WTC11 (cell line): ENCODE data around the gene CDC20. TPM values are rescaled to one million over a fixed set of nuclear protein-coding genes. Genes with fewer than 3 reads are reported as not detected.

Source experiments
- ATAC-seq: fragments of 200-7000 bp; cut with Tn5 transposase; 2 replicates; pipeline ENCODE4 v1.10.0; 2021; ENCODE audit warnings: mild to moderate bottlenecking, moderate library complexity
- CTCF ChIA-PET: fragments of 300-600 bp; sonication (Branson Sonifier 250); formaldehyde crosslinking; loops from one replicate; lab custom pipeline; 2021; ENCODE audit warnings: antibody characterized with exemption; lab: Charles Lee
- POLR2A ChIA-PET: fragments of 350-600 bp; sonication (Branson Sonifier 250); formaldehyde crosslinking; loops from one replicate; lab custom pipeline; 2021; ENCODE audit warnings: antibody characterized with exemption; lab: Charles Lee
- DNase-seq: peaks from one replicate; pipeline ENCODE4 v3.0.0; 2021; ENCODE audit warnings: low spot score
- H3K27ac Mint-ChIP-seq: 2 replicates; pipeline ENCODE4 v1.8.0; 2021; ENCODE audit warnings: mixed read lengths
- H3K27me3 Mint-ChIP-seq: 2 replicates; pipeline ENCODE4 v1.8.0; 2021; ENCODE audit warnings: low read depth, mild to moderate bottlenecking, moderate library complexity, mixed read lengths
- H3K36me3 Mint-ChIP-seq: 2 replicates; pipeline ENCODE4 v1.8.0; 2021; ENCODE audit warnings: mixed read lengths
- H3K4me1 Mint-ChIP-seq: 2 replicates; pipeline ENCODE4 v1.8.0; 2022; ENCODE audit warnings: mixed read lengths
- H3K4me3 Mint-ChIP-seq: 2 replicates; pipeline ENCODE4 v1.8.0; 2021; ENCODE audit warnings: mild to moderate bottlenecking, moderate library complexity, mixed read lengths
- H3K9me3 Mint-ChIP-seq: 2 replicates; pipeline ENCODE4 v1.8.0; 2021; ENCODE audit warnings: mixed read lengths
- ATF1 ChIP-seq: sonication (generic); formaldehyde crosslinking; IDR thresholded peaks from 2 replicates; pipeline ENCODE4 v1.8.1; 2023; ENCODE audit warnings: mild to moderate bottlenecking, moderate library complexity, missing genetic modification reagents
- EMX1 ChIP-seq: fragments of 250-450 bp; sonication (Bioruptor Pico); IDR thresholded peaks from 2 replicates; pipeline ENCODE4 v1.8.0; 2021; ENCODE audit warnings: mild to moderate bottlenecking
- GABPB1 ChIP-seq: sonication (generic); formaldehyde crosslinking; IDR thresholded peaks from 2 replicates; pipeline ENCODE4 v1.8.1; 2023; ENCODE audit warnings: mild to moderate bottlenecking, missing genetic modification reagents
- IRF2 ChIP-seq: sonication (generic); formaldehyde crosslinking; IDR thresholded peaks from 2 replicates; pipeline ENCODE4 v1.8.0; 2022; ENCODE audit warnings: low read depth, missing genetic modification reagents, borderline replicate concordance
- KAT7 ChIP-seq: sonication (generic); formaldehyde crosslinking; IDR thresholded peaks from 2 replicates; pipeline ENCODE4 v1.8.1; 2023; ENCODE audit warnings: missing genetic modification reagents, mild to moderate bottlenecking, borderline replicate concordance
- MXD4 ChIP-seq: fragments of 250-450 bp; sonication (Bioruptor Pico); IDR thresholded peaks from 2 replicates; pipeline ENCODE4 v1.8.0; 2021; ENCODE audit warnings: mild to moderate bottlenecking, moderate library complexity, borderline replicate concordance
- NFE2L1 ChIP-seq: sonication (generic); formaldehyde crosslinking; IDR thresholded peaks from 2 replicates; pipeline ENCODE4 v1.8.1; 2023; ENCODE audit warnings: missing genetic modification reagents
- NR1H2 ChIP-seq: sonication (generic); formaldehyde crosslinking; IDR thresholded peaks from 2 replicates; pipeline ENCODE4 v1.9.0; 2021; ENCODE audit warnings: mild to moderate bottlenecking, moderate library complexity, missing genetic modification reagents
- SP1 ChIP-seq: sonication (generic); formaldehyde crosslinking; conservative IDR thresholded peaks from 2 replicates; pipeline ENCODE4 v1.8.1; 2022; ENCODE audit warnings: missing genetic modification reagents
- TCF7 ChIP-seq: sonication (generic); formaldehyde crosslinking; IDR thresholded peaks from 2 replicates; pipeline ENCODE4 v1.8.0; 2022; ENCODE audit warnings: mild to moderate bottlenecking, low read depth, missing genetic modification reagents, moderate library complexity
- TEAD1 ChIP-seq: sonication (generic); formaldehyde crosslinking; IDR thresholded peaks from 2 replicates; pipeline ENCODE4 v1.8.0; 2022; ENCODE audit warnings: mild to moderate bottlenecking, missing genetic modification reagents
- TEAD4 ChIP-seq: sonication (generic); formaldehyde crosslinking; IDR thresholded peaks from 2 replicates; pipeline ENCODE4 v1.8.0; 2022; ENCODE audit warnings: mild to moderate bottlenecking, missing genetic modification reagents
- ZNF317 ChIP-seq: sonication (generic); formaldehyde crosslinking; IDR thresholded peaks from 2 replicates; pipeline ENCODE4 v1.8.1; 2023; ENCODE audit warnings: low read depth, mild to moderate bottlenecking, moderate library complexity, missing genetic modification reagents, borderline replicate concordance
- ZNF416 ChIP-seq: fragments of 250-450 bp; sonication (Bioruptor Pico); IDR thresholded peaks from 2 replicates; pipeline ENCODE4 v1.9.0; 2021; ENCODE audit warnings: mild to moderate bottlenecking, inconsistent platforms
- total RNA-seq: library from RNA; stranded (reverse); gene quantifications from 3 replicates; pipeline ENCODE4 v1.2.3, GENCODE V29; 2021
- TF ChIP-seq, protein P1 (sequence below): sonication (generic); formaldehyde crosslinking; IDR thresholded peaks from 2 replicates; pipeline ENCODE4 v1.8.0; 2023; ENCODE audit warnings: missing genetic modification reagents
- TF ChIP-seq, protein P2 (sequence below): sonication (generic); formaldehyde crosslinking; IDR thresholded peaks from 2 replicates; pipeline ENCODE4 v1.8.0; 2022; ENCODE audit warnings: mild to moderate bottlenecking, missing genetic modification reagents
- TF ChIP-seq, protein P3 (sequence below): sonication (generic); formaldehyde crosslinking; IDR thresholded peaks from 2 replicates; pipeline ENCODE4 v1.8.1; 2022; ENCODE audit warnings: low read depth, mild to moderate bottlenecking, moderate library complexity, missing genetic modification reagents, borderline replicate concordance
- TF ChIP-seq, protein P4 (sequence below): sonication (generic); formaldehyde crosslinking; IDR thresholded peaks from 2 replicates; pipeline ENCODE4 v1.8.0; 2023; ENCODE audit warnings: missing genetic modification reagents, mild to moderate bottlenecking, borderline replicate concordance
- TF ChIP-seq, protein P5 (sequence below): sonication (generic); formaldehyde crosslinking; IDR thresholded peaks from 2 replicates; pipeline ENCODE4 v1.8.0; 2022; ENCODE audit warnings: mild to moderate bottlenecking, missing genetic modification reagents

Gene CDC20
- total RNA-seq, 1 experiment from 2014 or later = 280 TPM

DNA sequence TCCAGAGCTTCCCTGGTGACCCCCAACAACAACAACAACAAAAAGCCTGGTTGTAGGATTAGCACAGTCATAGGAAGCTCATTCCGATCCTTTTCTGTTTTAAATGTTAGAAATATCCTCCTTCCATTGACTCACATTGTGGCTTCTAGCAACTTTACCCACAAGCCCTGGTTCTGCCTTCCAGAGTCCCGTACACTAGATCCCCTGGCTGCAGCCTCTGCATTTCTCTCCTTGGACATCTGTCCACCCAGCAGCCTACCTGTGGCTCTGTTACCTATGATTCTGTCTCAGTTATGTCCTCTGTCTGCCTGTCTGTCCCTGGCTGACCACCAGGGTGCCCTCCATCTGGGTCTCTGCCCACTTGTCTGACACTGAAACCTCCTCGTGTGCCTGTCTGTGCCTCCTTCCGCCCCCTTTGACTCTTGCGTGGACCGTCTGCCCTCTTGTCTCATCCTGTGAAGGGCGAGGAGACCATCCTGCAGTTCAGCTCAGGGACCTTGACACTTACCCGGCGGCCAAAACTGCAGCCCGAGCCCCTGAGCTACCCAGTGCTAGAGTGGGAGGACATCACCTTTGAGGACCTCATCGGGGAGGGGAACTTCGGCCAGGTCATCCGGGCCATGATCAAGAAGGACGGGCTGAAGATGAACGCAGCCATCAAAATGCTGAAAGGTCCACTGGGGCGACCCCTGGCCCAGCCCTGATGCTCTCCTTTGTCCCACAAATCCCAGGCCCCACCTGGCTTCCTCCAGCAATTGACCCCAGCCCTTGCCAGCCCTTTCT lies 41.9 kb upstream of the CDC20 start (continued):
- TF ChIP-seq, protein P1, sequence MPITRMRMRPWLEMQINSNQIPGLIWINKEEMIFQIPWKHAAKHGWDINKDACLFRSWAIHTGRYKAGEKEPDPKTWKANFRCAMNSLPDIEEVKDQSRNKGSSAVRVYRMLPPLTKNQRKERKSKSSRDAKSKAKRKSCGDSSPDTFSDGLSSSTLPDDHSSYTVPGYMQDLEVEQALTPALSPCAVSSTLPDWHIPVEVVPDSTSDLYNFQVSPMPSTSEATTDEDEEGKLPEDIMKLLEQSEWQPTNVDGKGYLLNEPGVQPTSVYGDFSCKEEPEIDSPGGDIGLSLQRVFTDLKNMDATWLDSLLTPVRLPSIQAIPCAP (CRISPR knock-in tag) = no peak
- TF ChIP-seq ZNF416 (CRISPR knock-in tag) (no peak), TEAD1 (no peak), GABPB1 (no peak), MXD4 (no peak), NR1H2 (CRISPR knock-in tag) (no peak), ATF1 (CRISPR knock-in tag) (no peak), TCF7 (CRISPR knock-in tag) (no peak), NFE2L1 (CRISPR knock-in tag) (no peak), SP1 (no peak), ZNF317 (CRISPR knock-in tag) (no peak)
- TF ChIP-seq, protein P2, sequence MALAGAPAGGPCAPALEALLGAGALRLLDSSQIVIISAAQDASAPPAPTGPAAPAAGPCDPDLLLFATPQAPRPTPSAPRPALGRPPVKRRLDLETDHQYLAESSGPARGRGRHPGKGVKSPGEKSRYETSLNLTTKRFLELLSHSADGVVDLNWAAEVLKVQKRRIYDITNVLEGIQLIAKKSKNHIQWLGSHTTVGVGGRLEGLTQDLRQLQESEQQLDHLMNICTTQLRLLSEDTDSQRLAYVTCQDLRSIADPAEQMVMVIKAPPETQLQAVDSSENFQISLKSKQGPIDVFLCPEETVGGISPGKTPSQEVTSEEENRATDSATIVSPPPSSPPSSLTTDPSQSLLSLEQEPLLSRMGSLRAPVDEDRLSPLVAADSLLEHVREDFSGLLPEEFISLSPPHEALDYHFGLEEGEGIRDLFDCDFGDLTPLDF (CRISPR knock-in tag) = no peak
- TF ChIP-seq, protein P3, sequence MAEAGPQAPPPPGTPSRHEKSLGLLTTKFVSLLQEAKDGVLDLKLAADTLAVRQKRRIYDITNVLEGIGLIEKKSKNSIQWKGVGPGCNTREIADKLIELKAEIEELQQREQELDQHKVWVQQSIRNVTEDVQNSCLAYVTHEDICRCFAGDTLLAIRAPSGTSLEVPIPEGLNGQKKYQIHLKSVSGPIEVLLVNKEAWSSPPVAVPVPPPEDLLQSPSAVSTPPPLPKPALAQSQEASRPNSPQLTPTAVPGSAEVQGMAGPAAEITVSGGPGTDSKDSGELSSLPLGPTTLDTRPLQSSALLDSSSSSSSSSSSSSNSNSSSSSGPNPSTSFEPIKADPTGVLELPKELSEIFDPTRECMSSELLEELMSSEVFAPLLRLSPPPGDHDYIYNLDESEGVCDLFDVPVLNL (CRISPR knock-in tag) = no peak

DNA sequence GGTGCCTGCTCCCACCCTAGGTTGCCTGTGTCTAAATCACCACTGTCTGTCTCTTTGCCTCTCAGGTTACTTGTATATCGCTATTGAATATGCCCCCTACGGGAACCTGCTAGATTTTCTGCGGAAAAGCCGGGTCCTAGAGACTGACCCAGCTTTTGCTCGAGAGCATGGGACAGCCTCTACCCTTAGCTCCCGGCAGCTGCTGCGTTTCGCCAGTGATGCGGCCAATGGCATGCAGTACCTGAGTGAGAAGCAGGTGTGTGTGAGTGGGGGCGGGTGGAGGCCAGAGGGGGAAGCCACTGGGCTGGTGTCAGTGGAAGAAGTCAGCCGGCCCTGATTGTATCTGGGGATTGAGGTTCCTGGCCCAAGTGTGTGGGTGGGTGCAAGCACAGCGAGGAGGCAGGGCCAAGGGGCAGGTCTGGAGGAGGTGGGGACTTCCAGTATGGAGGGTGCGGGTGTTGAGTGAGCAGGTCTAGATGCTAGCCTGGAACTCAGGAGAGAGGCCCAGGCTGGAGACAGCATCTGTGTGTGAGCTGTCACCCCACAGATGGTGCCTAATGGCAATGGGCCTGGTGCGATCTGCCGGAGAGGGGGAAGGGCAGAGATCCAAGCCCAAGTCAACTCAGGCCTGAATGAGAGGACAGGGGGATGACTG lies 40.8 kb upstream of the CDC20 start:
- ATAC-seq = no peak
- no peaks in the 10 kb centered on the region for H3K27me3 Mint-ChIP-seq
- H3K27ac Mint-ChIP-seq = peak overlapping the region; percentile 50; the same call in 1 of the 2 replicates
- H3K9me3 Mint-ChIP-seq = no peaks in the 10 kb centered on the region
- CTCF ChIA-PET = interaction anchor here (1.4 to 2.4 kb wide), 3 partner anchors 24 to 41 kb away, joined by 3 to 10 read pairs (median 6); partner anchors contain the start of genes C1orf210 and CDC20
- no peaks in the 10 kb centered on the region for H3K36me3 Mint-ChIP-seq
- TF ChIP-seq, protein P4, sequence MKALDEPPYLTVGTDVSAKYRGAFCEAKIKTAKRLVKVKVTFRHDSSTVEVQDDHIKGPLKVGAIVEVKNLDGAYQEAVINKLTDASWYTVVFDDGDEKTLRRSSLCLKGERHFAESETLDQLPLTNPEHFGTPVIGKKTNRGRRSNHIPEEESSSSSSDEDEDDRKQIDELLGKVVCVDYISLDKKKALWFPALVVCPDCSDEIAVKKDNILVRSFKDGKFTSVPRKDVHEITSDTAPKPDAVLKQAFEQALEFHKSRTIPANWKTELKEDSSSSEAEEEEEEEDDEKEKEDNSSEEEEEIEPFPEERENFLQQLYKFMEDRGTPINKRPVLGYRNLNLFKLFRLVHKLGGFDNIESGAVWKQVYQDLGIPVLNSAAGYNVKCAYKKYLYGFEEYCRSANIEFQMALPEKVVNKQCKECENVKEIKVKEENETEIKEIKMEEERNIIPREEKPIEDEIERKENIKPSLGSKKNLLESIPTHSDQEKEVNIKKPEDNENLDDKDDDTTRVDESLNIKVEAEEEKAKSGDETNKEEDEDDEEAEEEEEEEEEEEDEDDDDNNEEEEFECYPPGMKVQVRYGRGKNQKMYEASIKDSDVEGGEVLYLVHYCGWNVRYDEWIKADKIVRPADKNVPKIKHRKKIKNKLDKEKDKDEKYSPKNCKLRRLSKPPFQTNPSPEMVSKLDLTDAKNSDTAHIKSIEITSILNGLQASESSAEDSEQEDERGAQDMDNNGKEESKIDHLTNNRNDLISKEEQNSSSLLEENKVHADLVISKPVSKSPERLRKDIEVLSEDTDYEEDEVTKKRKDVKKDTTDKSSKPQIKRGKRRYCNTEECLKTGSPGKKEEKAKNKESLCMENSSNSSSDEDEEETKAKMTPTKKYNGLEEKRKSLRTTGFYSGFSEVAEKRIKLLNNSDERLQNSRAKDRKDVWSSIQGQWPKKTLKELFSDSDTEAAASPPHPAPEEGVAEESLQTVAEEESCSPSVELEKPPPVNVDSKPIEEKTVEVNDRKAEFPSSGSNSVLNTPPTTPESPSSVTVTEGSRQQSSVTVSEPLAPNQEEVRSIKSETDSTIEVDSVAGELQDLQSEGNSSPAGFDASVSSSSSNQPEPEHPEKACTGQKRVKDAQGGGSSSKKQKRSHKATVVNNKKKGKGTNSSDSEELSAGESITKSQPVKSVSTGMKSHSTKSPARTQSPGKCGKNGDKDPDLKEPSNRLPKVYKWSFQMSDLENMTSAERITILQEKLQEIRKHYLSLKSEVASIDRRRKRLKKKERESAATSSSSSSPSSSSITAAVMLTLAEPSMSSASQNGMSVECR (CRISPR knock-in tag) = no peak
- TF ChIP-seq ATF1 (CRISPR knock-in tag) = no peak
- TF ChIP-seq, protein P5, sequence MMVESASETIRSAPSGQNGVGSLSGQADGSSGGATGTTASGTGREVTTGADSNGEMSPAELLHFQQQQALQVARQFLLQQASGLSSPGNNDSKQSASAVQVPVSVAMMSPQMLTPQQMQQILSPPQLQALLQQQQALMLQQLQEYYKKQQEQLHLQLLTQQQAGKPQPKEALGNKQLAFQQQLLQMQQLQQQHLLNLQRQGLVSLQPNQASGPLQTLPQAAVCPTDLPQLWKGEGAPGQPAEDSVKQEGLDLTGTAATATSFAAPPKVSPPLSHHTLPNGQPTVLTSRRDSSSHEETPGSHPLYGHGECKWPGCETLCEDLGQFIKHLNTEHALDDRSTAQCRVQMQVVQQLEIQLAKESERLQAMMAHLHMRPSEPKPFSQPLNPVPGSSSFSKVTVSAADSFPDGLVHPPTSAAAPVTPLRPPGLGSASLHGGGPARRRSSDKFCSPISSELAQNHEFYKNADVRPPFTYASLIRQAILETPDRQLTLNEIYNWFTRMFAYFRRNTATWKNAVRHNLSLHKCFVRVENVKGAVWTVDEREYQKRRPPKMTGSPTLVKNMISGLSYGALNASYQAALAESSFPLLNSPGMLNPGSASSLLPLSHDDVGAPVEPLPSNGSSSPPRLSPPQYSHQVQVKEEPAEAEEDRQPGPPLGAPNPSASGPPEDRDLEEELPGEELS (CRISPR knock-in tag) = no peak
- no peak for TF ChIP-seq IRF2 (CRISPR knock-in tag)
- no peak for TF ChIP-seq KAT7 (CRISPR knock-in tag)
- no peak for TF ChIP-seq TEAD4 (CRISPR knock-in tag)
- TF ChIP-seq ZNF416 (CRISPR knock-in tag) = no peak
- no peak for TF ChIP-seq EMX1
- TF ChIP-seq, all 79 proteins: peak for 0
- Mint-ChIP-seq H3K4me1 (peaks cover 6% of the 10 kb centered on the region), H3K4me3 (no peak overlapping the region)
- no peak for DNase-seq
- POLR2A ChIA-PET = interaction anchor here (0.7 kb wide), 1 partner anchor 34 kb away, joined by 3 read pairs; no protein-coding TSS in a partner anchor
